Neural progenitor cell (in vitro differentiated cells): Measurements from ENCODE around the gene METAP2. TPM values are rescaled to one million over a fixed set of nuclear protein-coding genes. Genes with fewer than 3 reads are reported as not detected.

Source experiments
- DNase-seq: peaks from one replicate; pipeline ENCODE4 v3.0.0-alpha.2; 2016; ENCODE audit warnings: low spot score
- H2AFZ ChIP-seq: fragments of 200-600 bp; sonication (generic); replicated peaks from 2 replicates; pipeline ENCODE4 v1.6.1; 2016; ENCODE audit warnings: antibody characterized with exemption
- H3F3A ChIP-seq: fragments of 200-600 bp; sonication (generic); 2 replicates; pipeline ENCODE4 v1.6.1; 2016; ENCODE audit warnings: antibody characterized with exemption, low read depth
- H3K27ac ChIP-seq: fragments of 200-600 bp; sonication (generic); 2 replicates; pipeline ENCODE4 v1.5.1; 2016; ENCODE audit warnings: mild to moderate bottlenecking
- H3K27me3 ChIP-seq: fragments of 200-600 bp; sonication (generic); 2 replicates; pipeline ENCODE4 v1.6.1; 2016; ENCODE audit warnings: mild to moderate bottlenecking, moderate library complexity
- H3K36me3 ChIP-seq: fragments of 200-600 bp; sonication (generic); 2 replicates; pipeline ENCODE4 v1.5.1; 2016
- H3K4me1 ChIP-seq: fragments of 200-600 bp; sonication (generic); 2 replicates; pipeline ENCODE4 v1.6.1; 2016; ENCODE audit warnings: mixed run types
- H3K4me2 ChIP-seq: fragments of 200-600 bp; sonication (generic); 2 replicates; pipeline ENCODE4 v1.6.1; 2016
- H3K4me3 ChIP-seq: fragments of 200-600 bp; sonication (generic); 2 replicates; pipeline ENCODE4 v1.5.1; 2016
- H3K79me2 ChIP-seq: fragments of 200-600 bp; sonication (generic); 2 replicates; pipeline ENCODE4 v1.6.1; 2016; ENCODE audit warnings: low read depth
- H3K9ac ChIP-seq: fragments of 200-600 bp; sonication (generic); 2 replicates; pipeline ENCODE4 v1.6.1; 2016
- H3K9me3 ChIP-seq: fragments of 200-600 bp; sonication (generic); 2 replicates; pipeline ENCODE4 v1.5.1; 2016; ENCODE audit warnings: low read depth
- H4K20me1 ChIP-seq: fragments of 200-600 bp; sonication (generic); 2 replicates; pipeline ENCODE4 v1.6.1; 2016; ENCODE audit warnings: low read depth
- H3K27ac Mint-ChIP-seq: 3 replicates; pipeline ENCODE4 v1.8.0; 2021; ENCODE audit warnings: mixed read lengths
- H3K27me3 Mint-ChIP-seq: 2 replicates; pipeline ENCODE4 v1.8.0; 2022; ENCODE audit warnings: low read depth, mild to moderate bottlenecking, inconsistent platforms, moderate library complexity, mixed read lengths; ENCODE audit not compliant: insufficient read depth
- H3K36me3 Mint-ChIP-seq: 3 replicates; pipeline ENCODE4 v1.8.0; 2021; ENCODE audit warnings: mixed read lengths
- H3K4me1 Mint-ChIP-seq: 3 replicates; pipeline ENCODE4 v1.8.0; 2021; ENCODE audit warnings: mixed read lengths
- H3K4me3 Mint-ChIP-seq: 3 replicates; pipeline ENCODE4 v1.8.0; 2021; ENCODE audit warnings: mild to moderate bottlenecking, moderate library complexity, mixed read lengths
- H3K9me3 Mint-ChIP-seq: 3 replicates; pipeline ENCODE4 v1.8.0; 2020; ENCODE audit warnings: mixed read lengths
- CTCF ChIP-seq: fragments of 200-600 bp; sonication (generic); IDR thresholded peaks from 2 replicates; pipeline ENCODE4 v1.5.1; 2017; ENCODE audit warnings: antibody characterized with exemption, mild to moderate bottlenecking
- EZH2 ChIP-seq: fragments of 200-600 bp; sonication (generic); IDR thresholded peaks from 2 replicates; pipeline ENCODE4 v1.6.1; 2017; ENCODE audit warnings: antibody characterized with exemption, mild to moderate bottlenecking, moderate library complexity
- EZH2phosphoT487 ChIP-seq: fragments of 200-600 bp; sonication (generic); IDR thresholded peaks from 2 replicates; pipeline ENCODE4 v1.6.1; 2017; ENCODE audit warnings: antibody characterized with exemption
- total RNA-seq: library from RNA; depleted of rRNA; stranded (reverse); fragments of >200 nt; gene quantifications from 2 replicates; pipeline ENCODE4 v1.2.3, GENCODE V29; 2015; ENCODE audit warnings: low replicate concordance

METAP2 gene
- total RNA-seq, 1 donor from 2014 or later = 231 TPM

GRCh38 chr12:95545303-95545702 is 71.4 kb downstream of the METAP2 start:
- H3K27ac ChIP-seq = peak overlapping the region; percentile 44
- peak overlapping the region; percentile 93 for H3K4me2 ChIP-seq
- no peak overlapping the region for H3K9ac ChIP-seq
- peaks cover 7% of the 10 kb centered on the region for H3K9me3 Mint-ChIP-seq
- TF ChIP-seq CTCF (no peak), EZH2phosphoT487 (no peak), EZH2 (no peak)
- H2AFZ ChIP-seq = no peak overlapping the region
- peaks cover 32% of the 10 kb centered on the region for H3K4me1 Mint-ChIP-seq
- peaks cover 93% of the 10 kb centered on the region for H3K79me2 ChIP-seq
- H3K9me3 ChIP-seq = peaks cover 4% of the 10 kb centered on the region
- H3K36me3 Mint-ChIP-seq = peaks cover 8% of the 10 kb centered on the region
- peak overlapping the region; percentile 96 for H3K4me3 ChIP-seq
- H3K36me3 ChIP-seq = no peaks in the 10 kb centered on the region
- H4K20me1 ChIP-seq = no peaks in the 10 kb centered on the region
- H3K27me3 ChIP-seq = no peaks in the 10 kb centered on the region
- H3K27me3 Mint-ChIP-seq = peaks cover 5% of the 10 kb centered on the region
- H3K4me3 Mint-ChIP-seq = peak overlapping the region; percentile 68
- peaks cover 46% of the 10 kb centered on the region for H3F3A ChIP-seq
- DNase-seq = no peak
- peaks cover 32% of the 10 kb centered on the region for H3K4me1 ChIP-seq
- H3K27ac Mint-ChIP-seq = no peak overlapping the region

GRCh38 chr12:95545731-95546490 is 72.0 kb downstream of the METAP2 start:
- Mint-ChIP-seq H3K9me3 (peaks cover 7% of the 10 kb centered on the region), H3K27ac (peak overlapping the region; percentile 9), H3K4me3 (peak overlapping the region; percentile 89), H3K36me3 (peaks cover 8% of the 10 kb centered on the region), H3K27me3 (peaks cover 5% of the 10 kb centered on the region), H3K4me1 (peaks cover 37% of the 10 kb centered on the region)
- H3K4me1 ChIP-seq = peaks cover 38% of the 10 kb centered on the region
- H4K20me1 ChIP-seq = no peaks in the 10 kb centered on the region
- no peaks in the 10 kb centered on the region for H3K36me3 ChIP-seq
- H3K9ac ChIP-seq = no peak overlapping the region
- peak overlapping the region; percentile 96 for H3K4me3 ChIP-seq
- peak overlapping the region; percentile 44 for H3K27ac ChIP-seq
- peaks cover 52% of the 10 kb centered on the region for H3F3A ChIP-seq
- H3K9me3 ChIP-seq = peaks cover 4% of the 10 kb centered on the region
- peak; percentile 58 for DNase-seq
- no peak overlapping the region for H2AFZ ChIP-seq
- TF ChIP-seq CTCF (no peak), EZH2 (no peak), EZH2phosphoT487 (no peak)
- no peaks in the 10 kb centered on the region for H3K27me3 ChIP-seq
- peaks cover 90% of the 10 kb centered on the region for H3K79me2 ChIP-seq
- H3K4me2 ChIP-seq = peak overlapping the region; percentile 93

- Histone ChIP-seq H2AFZ (no peak overlapping the region), H3K4me1 (peaks cover 43% of the 10 kb centered on the region), H3F3A (peaks cover 58% of the 10 kb centered on the region), H3K27ac (peak overlapping the region; percentile 94), H3K4me2 (peak overlapping the region; percentile 93), H3K36me3 (no peaks in the 10 kb centered on the region), H4K20me1 (no peaks in the 10 kb centered on the region), H3K79me2 (peaks cover 84% of the 10 kb centered on the region), H3K9ac (no peak overlapping the region), H3K4me3 (peak overlapping the region; percentile 96), H3K27me3 (no peaks in the 10 kb centered on the region), H3K9me3 (peaks cover 4% of the 10 kb centered on the region)
- H3K4me1 Mint-ChIP-seq = peaks cover 42% of the 10 kb centered on the region
- peaks cover 8% of the 10 kb centered on the region for H3K36me3 Mint-ChIP-seq
- H3K9me3 Mint-ChIP-seq = peaks cover 7% of the 10 kb centered on the region
- TF ChIP-seq CTCF (no peak), EZH2 (no peak), EZH2phosphoT487 (no peak)
- peaks cover 5% of the 10 kb centered on the region for H3K27me3 Mint-ChIP-seq
- peak; percentile 59 for DNase-seq
- no peak overlapping the region for H3K27ac Mint-ChIP-seq
- H3K4me3 Mint-ChIP-seq = peak overlapping the region; percentile 89
These were observed 72.5 kb downstream of the METAP2 start for GRCh38 chr12:95546491-95546813.
